Activated CD4-positive, alpha-beta T cell treated with anti-CD3 and anti-CD28 coated beads, Interleukin-2, amount 10 ng/mL, durations not matched to agents 7 days and 5 days (primary cell): Measurements from ENCODE around the gene ZBTB43. TPM values are rescaled to one million over a fixed set of nuclear protein-coding genes. Genes with fewer than 3 reads are reported as not detected.

Experiments
- total RNA-seq, 2 experiments: library from RNA; stranded (reverse); gene quantifications; one replicate each; pipeline ENCODE4 v1.2.3, GENCODE V29; 2021

ZBTB43 gene
- total RNA-seq, 2 experiments from 2014 or later = 17.0 to 21.0 TPM

Other genes with a start within 250 kb of the ZBTB43 start
- not detected for gene LMX1B, start 191.1 kb upstream of the ZBTB43 start, total RNA-seq
- gene ZBTB34, start 55.6 kb downstream of the ZBTB43 start, total RNA-seq = 1 to 10 TPM; 8.3 to 8.7 TPM
- 1 to 10 TPM; 1.9 to 2.2 TPM for gene RALGPS1, start 109.7 kb downstream of the ZBTB43 start, total RNA-seq